Thoracic aorta (tissue), 2 donors: ENCODE measurements around the gene PDXK. TPM values are rescaled to one million over a fixed set of nuclear protein-coding genes. Genes with fewer than 3 reads are reported as not detected.

Experiments
- ATAC-seq: fragments of 150-250 bp; one replicate; pipeline ENCODE4 v1.8.0; 2017; ENCODE audit warnings: low read depth; ENCODE audit not compliant: insufficient number of reproducible peaks, low FRiP score
- DNase-seq: peaks from one replicate; pipeline ENCODE4 v3.0.0-alpha.2; 2020; ENCODE audit warnings: low spot score
- H3K27ac ChIP-seq, 2 donors: fragments of 200-600 bp; sonication (generic); 1 replicate in 1 of 2; 2 replicates in 1 of 2; pipeline ENCODE4 v1.5.1; 2016; ENCODE audit warnings: mild to moderate bottlenecking in 2 of 2, moderate library complexity in 2 of 2
- H3K27me3 ChIP-seq: fragments of 200-600 bp; sonication (generic); replicated peaks from 2 replicates; pipeline ENCODE4 v1.6.0; 2016; ENCODE audit warnings: mild to moderate bottlenecking; ENCODE audit not compliant: insufficient read depth
- H3K36me3 ChIP-seq: fragments of 200-600 bp; sonication (generic); one replicate; pipeline ENCODE4 v1.5.1; 2016
- H3K4me1 ChIP-seq, 2 donors: fragments of 200-600 bp; sonication (generic); 1 replicate in 1 of 2; 2 replicates in 1 of 2; pipeline versions ENCODE4 v1.5.1 to v1.6.0; 2016; ENCODE audit warnings: low read depth in 2 of 2, mild to moderate bottlenecking in 1 of 2; ENCODE audit not compliant: control insufficient read depth in 1 of 2
- H3K4me3 ChIP-seq: fragments of 200-600 bp; sonication (generic); 2 replicates; pipeline ENCODE4 v1.5.1; 2016; ENCODE audit warnings: mild to moderate bottlenecking
- H3K9me3 ChIP-seq: fragments of 200-600 bp; sonication (generic); 2 replicates; pipeline ENCODE4 v1.5.1; 2016
- CTCF ChIP-seq: fragments of 200-600 bp; sonication (generic); IDR thresholded peaks from one replicate; pipeline ENCODE4 v1.5.1; 2019; ENCODE audit warnings: antibody characterized with exemption
- total RNA-seq, 2 donors: library from RNA; depleted of rRNA; stranded (reverse); fragments of >200 nt; gene quantifications; one replicate each; pipeline versions ENCODE4 v1.1.0 to v1.2.3, GENCODE V29; 2016

Gene PDXK
- total RNA-seq, 2 donors from 2014 or later: 52.4 to 64.7 TPM

DNA sequence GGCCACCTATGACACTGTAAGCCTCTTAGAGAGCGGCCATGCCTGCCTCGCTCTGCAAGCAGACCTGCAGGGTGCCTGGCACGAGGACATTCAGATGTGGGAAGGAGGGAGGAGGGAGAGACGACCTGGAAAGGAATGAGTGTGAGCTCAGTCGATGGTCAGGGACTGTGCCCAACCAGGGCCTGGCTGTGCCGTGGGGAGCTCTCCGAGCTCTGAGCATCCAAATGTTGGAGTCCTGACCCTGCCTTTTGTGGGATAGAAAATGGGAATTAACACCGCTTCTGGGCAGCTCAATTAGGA is 49.9 kb downstream of the PDXK start:
- H3K36me3 ChIP-seq: peaks cover 11% of the 10 kb centered on the region
- no peak overlapping the region for H3K27ac ChIP-seq
- no peak for TF ChIP-seq CTCF
- no peak for DNase-seq
- peaks cover 3 to 21% of the 10 kb centered on the region in 2 donors for H3K4me1 ChIP-seq
- no peaks in the 10 kb centered on the region for H3K9me3 ChIP-seq
- H3K27me3 ChIP-seq: no peaks in the 10 kb centered on the region
- H3K4me3 ChIP-seq: no peak overlapping the region
- no peak for ATAC-seq

- no peaks in the 10 kb centered on the region for H3K9me3 ChIP-seq
- no peak overlapping the region for H3K27ac ChIP-seq
- DNase-seq (no peak), ATAC-seq (no peak)
- no peaks in the 10 kb centered on the region for H3K27me3 ChIP-seq
- peaks cover 13% of the 10 kb centered on the region for H3K36me3 ChIP-seq
- peaks cover 3 to 25% of the 10 kb centered on the region in 2 donors for H3K4me1 ChIP-seq
- no peak for TF ChIP-seq CTCF
- H3K4me3 ChIP-seq: no peak overlapping the region
Measured at GRCh38 chr21:43769325-43769958, 50.5 kb downstream of the PDXK start.

- no peaks in the 10 kb centered on the region for H3K27me3 ChIP-seq
- no peak for TF ChIP-seq CTCF
- no peak for DNase-seq
Measured at GRCh38 chr21:43770066-43770655, 51.2 kb downstream of the PDXK start.

GRCh38 chr21:43771199-43771675 is 52.3 kb downstream of the PDXK start:
- no peaks in the 10 kb centered on the region for H3K9me3 ChIP-seq
- no peak overlapping the region for H3K4me3 ChIP-seq
- H3K36me3 ChIP-seq: peaks cover 13% of the 10 kb centered on the region
- ATAC-seq (no peak), DNase-seq (no peak)
- H3K27ac ChIP-seq: no peak overlapping the region
- H3K27me3 ChIP-seq: no peaks in the 10 kb centered on the region
- TF ChIP-seq CTCF: no peak
- H3K4me1 ChIP-seq: peaks cover 12 to 28% of the 10 kb centered on the region in 2 donors

More at GRCh38 chr21:43770066-43770655, 51.2 kb downstream of the PDXK start:
- no peak for ATAC-seq
- Histone ChIP-seq H3K27ac (no peak overlapping the region), H3K9me3 (no peaks in the 10 kb centered on the region), H3K4me1 (peaks cover 9 to 25% of the 10 kb centered on the region in 2 donors), H3K36me3 (peaks cover 13% of the 10 kb centered on the region), H3K4me3 (no peak overlapping the region)

GRCh38 chr21:43771698-43772424 is 52.9 kb downstream of the PDXK start:
- Histone ChIP-seq H3K27ac (no peak overlapping the region), H3K36me3 (peaks cover 13% of the 10 kb centered on the region), H3K9me3 (no peaks in the 10 kb centered on the region), H3K27me3 (no peaks in the 10 kb centered on the region), H3K4me3 (no peak overlapping the region), H3K4me1 (peaks cover 12 to 28% of the 10 kb centered on the region in 2 donors)
- TF ChIP-seq CTCF: no peak
- DNase-seq: no peak
- ATAC-seq: no peak
